Ishikawa (cell line): ENCODE data around the gene USP32.

Experiments used
- CEBPB ChIP-seq: IDR thresholded peaks from 2 replicates; pipeline ENCODE4 v1.6.1; 2012
- CREB1 ChIP-seq: IDR thresholded peaks from 2 replicates; pipeline ENCODE4 v1.6.1; 2012; ENCODE audit warnings: low read depth
- EGR1 ChIP-seq: IDR thresholded peaks from 2 replicates; pipeline ENCODE4 v1.6.1; 2012
- EP300 ChIP-seq: IDR thresholded peaks from 2 replicates; pipeline ENCODE4 v1.6.1; 2012; ENCODE audit warnings: borderline replicate concordance
- FOXM1 ChIP-seq: IDR thresholded peaks from 2 replicates; pipeline ENCODE4 v1.6.1; 2012; ENCODE audit warnings: low read depth, borderline replicate concordance
- MAX ChIP-seq: IDR thresholded peaks from 2 replicates; pipeline ENCODE4 v1.6.1; 2012
- NFIC ChIP-seq: IDR thresholded peaks from 2 replicates; pipeline ENCODE4 v1.6.1; 2012
- RAD21 ChIP-seq: IDR thresholded peaks from 2 replicates; pipeline ENCODE4 v1.6.1; 2012; ENCODE audit warnings: low read depth
- REST ChIP-seq: IDR thresholded peaks from 2 replicates; pipeline ENCODE4 v1.6.1; 2012; ENCODE audit warnings: low read depth, mild to moderate bottlenecking
- TAF1 ChIP-seq: IDR thresholded peaks from 2 replicates; pipeline ENCODE4 v1.6.1; 2012; ENCODE audit warnings: low read depth, mild to moderate bottlenecking
- TCF12 ChIP-seq: IDR thresholded peaks from 2 replicates; pipeline ENCODE4 v1.6.1; 2012; ENCODE audit warnings: low read depth
- TEAD4 ChIP-seq: IDR thresholded peaks from 2 replicates; pipeline ENCODE4 v1.6.1; 2012
- USF1 ChIP-seq: IDR thresholded peaks from 2 replicates; pipeline ENCODE4 v1.6.1; 2012
- YY1 ChIP-seq: IDR thresholded peaks from 2 replicates; pipeline ENCODE4 v1.6.1; 2012; ENCODE audit warnings: low read depth
- ZBTB7A ChIP-seq: IDR thresholded peaks from 2 replicates; pipeline ENCODE4 v1.6.1; 2012; ENCODE audit warnings: low read depth

Gene USP32

GRCh38 chr17:60134396-60135150, 257.4 kb downstream of the USP32 start:
- TF ChIP-seq TEAD4 = no peak

GRCh38 chr17:60130466-60130865, 261.5 kb downstream of the USP32 start:
- TF ChIP-seq TEAD4 (no peak), YY1 (no peak), TCF12 (no peak), MAX (no peak), TAF1 (no peak), ZBTB7A (no peak), EP300 (no peak), NFIC (no peak), FOXM1 (no peak), REST (no peak), RAD21 (no peak), CREB1 (no peak)

- TF ChIP-seq TAF1 (no peak), RAD21 (no peak), CREB1 (no peak), EP300 (no peak), EGR1 (no peak), REST (no peak), CEBPB (no peak), TCF12 (no peak), MAX (no peak), ZBTB7A (no peak), YY1 (no peak), NFIC (no peak), FOXM1 (no peak), TEAD4 (no peak), USF1 (no peak)
These were observed 262.8 kb downstream of the USP32 start for GRCh38 chr17:60129164-60129563.
